Stimulated activated CD8-positive, alpha-beta memory T cell treated with anti-CD3 and anti-CD28 coated beads, Interleukin-15, amount 100 ng/mL, for 1 hour (primary cell): ENCODE data around the gene SH3BP5.

Experiments used
- DNase-seq: peaks from one replicate; pipeline ENCODE4 v3.0.0-alpha.2; 2020; ENCODE audit warnings: low read depth

SH3BP5 gene

GRCh38 chr3:15347063-15347736 lies 14.8 kb upstream of the SH3BP5 start:
- no peak for DNase-seq

- DNase-seq = no peak
These were observed 14.1 kb upstream of the SH3BP5 start for GRCh38 chr3:15346516-15346915.

- DNase-seq = no peak
These were observed 13.3 kb upstream of the SH3BP5 start for GRCh38 chr3:15345608-15346137.

- no peak for DNase-seq
These were observed 12.8 kb upstream of the SH3BP5 start for GRCh38 chr3:15345066-15345607.

GRCh38 chr3:15342945-15343344 lies 10.6 kb upstream of the SH3BP5 start:
- no peak for DNase-seq

- no peak for DNase-seq
These were observed 9.9 kb upstream of the SH3BP5 start for GRCh38 chr3:15342246-15342645.

GRCh38 chr3:15341030-15341726 lies 8.8 kb upstream of the SH3BP5 start:
- DNase-seq = no peak

- DNase-seq = no peak
These were observed 7.4 kb upstream of the SH3BP5 start for GRCh38 chr3:15339786-15340215.

- no peak for DNase-seq
These were observed 6.6 kb upstream of the SH3BP5 start for GRCh38 chr3:15339001-15339400.

- DNase-seq = no peak
These were observed 5.6 kb upstream of the SH3BP5 start for GRCh38 chr3:15337963-15338362.

GRCh38 chr3:15336057-15336456 lies 3.7 kb upstream of the SH3BP5 start:
- no peak for DNase-seq

- no peak for DNase-seq
These were observed 1.5 kb upstream of the SH3BP5 start for GRCh38 chr3:15333956-15334263.

GRCh38 chr3:15333099-15333955 lies 941 bp upstream of the SH3BP5 start:
- DNase-seq = no peak

- no peak for DNase-seq
These were observed 581 bp downstream of the SH3BP5 start for GRCh38 chr3:15331606-15332404.

GRCh38 chr3:15331072-15331605 lies 1.2 kb downstream of the SH3BP5 start:
- no peak for DNase-seq

- no peak for DNase-seq
These were observed 2.3 kb downstream of the SH3BP5 start for GRCh38 chr3:15330031-15330596.

- no peak for DNase-seq
These were observed 3.1 kb downstream of the SH3BP5 start for GRCh38 chr3:15329046-15330005.

GRCh38 chr3:15327941-15328340 lies 4.4 kb downstream of the SH3BP5 start:
- DNase-seq = no peak

- DNase-seq = no peak
These were observed 5.7 kb downstream of the SH3BP5 start for GRCh38 chr3:15326673-15327072.

GRCh38 chr3:15326037-15326436 lies 6.3 kb downstream of the SH3BP5 start:
- no peak for DNase-seq
